Mesodermal cell (in vitro differentiated cells): ENCODE results near the gene MLLT1.

Experiments used
- H3K27ac ChIP-seq: 2 replicates; pipeline ENCODE4 v1.7.0; 2013; ENCODE audit warnings: mild to moderate bottlenecking, low read depth, low read length, moderate library complexity; ENCODE audit not compliant: severe bottlenecking
- H3K36me3 ChIP-seq: 2 replicates; pipeline ENCODE4 v1.7.1; 2013; ENCODE audit warnings: mild to moderate bottlenecking, low read length, moderate library complexity; ENCODE audit not compliant: control insufficient read depth, insufficient read depth
- H3K4me1 ChIP-seq: one replicate; pipeline ENCODE4 v1.7.1; 2013; ENCODE audit warnings: mild to moderate bottlenecking, low read length; ENCODE audit not compliant: insufficient read depth, control insufficient read depth, poor library complexity, severe bottlenecking
- H3K4me3 ChIP-seq: 2 replicates; pipeline ENCODE4 v1.7.0; 2013; ENCODE audit warnings: low read length, control low read depth, mild to moderate bottlenecking; ENCODE audit not compliant: insufficient read depth, poor library complexity, severe bottlenecking; ENCODE audit errors: extremely low read depth
- H3K9me3 ChIP-seq: 2 replicates; pipeline ENCODE4 v1.7.1; 2013; ENCODE audit warnings: mild to moderate bottlenecking, low read length, moderate library complexity; ENCODE audit not compliant: control insufficient read depth
- WGBS, 2 experiments: methylation state at CpG; one replicate each; pipeline ENCODE4 v1.1.5; 2013; ENCODE audit warnings: missing lambda C conversion rate in 2 of 2; ENCODE audit not compliant: insufficient coverage in 2 of 2; 5-methylcytosine and 5-hydroxymethylcytosine counted together

Gene MLLT1

DNA sequence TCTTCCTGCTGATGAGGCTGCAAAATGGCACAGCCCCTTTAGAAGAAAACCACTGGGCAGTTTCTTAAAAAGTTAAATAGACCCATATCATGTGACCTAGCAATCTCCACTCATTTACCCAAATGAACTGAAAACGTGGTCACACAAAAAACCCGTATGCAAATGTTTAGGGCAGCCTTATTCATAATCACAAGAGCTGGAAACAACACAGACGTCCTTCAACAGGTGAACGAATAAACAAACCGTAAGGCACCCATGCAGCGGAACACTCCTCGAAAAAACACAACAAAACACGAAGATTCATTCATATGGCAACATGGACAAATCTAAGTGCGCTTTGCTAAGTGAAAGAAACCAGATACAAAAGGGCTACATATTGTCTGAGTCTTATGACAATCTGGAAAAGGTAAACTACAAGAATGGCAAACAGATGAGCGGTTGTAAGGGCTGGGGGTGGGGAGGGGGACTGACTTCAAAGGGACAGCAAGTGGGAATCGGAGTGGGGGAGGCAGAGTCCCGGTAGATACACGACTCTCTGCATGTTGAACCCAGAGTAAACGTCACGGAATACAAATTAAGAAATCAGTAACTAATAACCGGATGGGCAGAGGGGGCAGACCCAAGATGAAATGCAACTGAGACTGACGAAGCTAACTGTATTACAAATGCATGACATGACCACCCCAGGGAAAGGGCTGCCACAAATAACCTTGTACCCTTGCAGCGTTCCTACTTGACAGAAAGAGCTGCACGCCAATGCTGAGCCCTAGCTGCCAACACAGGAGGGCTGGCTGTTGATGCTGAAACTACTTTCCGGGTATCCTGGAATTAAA is 33.4 kb downstream of the MLLT1 start:
- H3K4me3 ChIP-seq = no peak overlapping the region
- no peaks in the 10 kb centered on the region for H3K9me3 ChIP-seq
- WGBS, 2 experiments = 94 to 98% methylated on average over 16 to 20 of the region's 20 CpGs
- peaks cover 55% of the 10 kb centered on the region for H3K36me3 ChIP-seq
- H3K4me1 ChIP-seq = peaks cover 29% of the 10 kb centered on the region
- no peak overlapping the region for H3K27ac ChIP-seq

DNA sequence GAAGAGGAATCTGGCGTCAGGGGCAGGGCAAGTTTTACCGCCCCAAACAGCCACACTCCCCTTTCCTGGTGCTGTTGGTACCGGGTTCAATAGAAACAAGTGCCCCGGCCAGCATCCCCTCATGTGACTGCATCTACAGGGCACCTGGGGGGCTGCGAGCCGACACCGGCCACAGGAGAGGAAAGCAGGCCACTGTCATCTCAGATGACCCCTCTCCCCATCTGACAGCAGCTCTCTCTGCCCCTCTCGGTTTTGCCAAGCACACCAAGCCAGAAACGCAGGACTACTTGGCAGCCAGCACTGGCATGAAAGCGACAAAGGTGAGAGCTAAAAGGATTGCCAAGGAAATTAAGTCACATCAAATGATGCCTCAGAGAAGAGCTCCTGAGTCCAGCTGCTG is 37.1 kb downstream of the MLLT1 start:
- peak overlapping the region; percentile 20 for H3K27ac ChIP-seq
- 97 to 100% methylated on average over 9 of the region's 10 CpGs for WGBS, 2 experiments

DNA sequence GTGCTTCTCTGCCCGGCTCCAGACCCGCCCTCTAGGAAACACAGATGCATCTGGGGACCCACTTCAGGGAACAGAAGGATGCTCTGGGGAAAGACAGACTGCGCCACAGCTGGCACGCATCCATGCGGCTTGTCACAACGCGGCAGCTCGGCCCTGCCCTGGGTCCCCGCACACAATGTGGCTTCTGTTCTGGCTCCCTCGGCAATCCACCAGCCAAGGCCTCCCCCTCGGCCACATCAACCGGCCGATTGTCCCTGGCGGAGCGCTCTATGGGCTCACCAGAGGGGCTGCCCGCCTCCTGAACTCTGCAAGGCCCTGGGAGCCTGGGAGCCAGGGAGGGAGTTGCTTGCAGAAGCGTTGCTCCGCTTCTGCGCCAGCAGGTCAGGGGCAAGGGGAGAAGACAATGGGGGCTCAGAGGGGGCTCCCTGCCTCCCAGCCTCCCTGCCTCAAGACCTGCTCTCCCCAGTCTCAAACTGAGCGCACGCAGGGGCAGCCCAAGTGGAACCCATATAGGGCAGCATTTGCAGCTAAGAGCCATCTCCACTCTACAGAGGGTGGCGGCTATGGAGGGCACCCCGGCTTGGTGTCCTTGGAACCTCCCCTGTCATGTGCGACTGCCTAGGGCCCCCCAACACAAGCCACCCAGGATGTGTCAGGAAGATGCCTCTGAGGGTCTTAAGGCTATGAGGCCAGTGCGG is 37.9 kb downstream of the MLLT1 start:
- 87 to 95% methylated on average over 18 to 23 of the region's 25 CpGs for WGBS, 2 experiments
- Histone ChIP-seq H3K27ac (no peak overlapping the region), H3K36me3 (peaks cover 41% of the 10 kb centered on the region), H3K4me1 (peaks cover 35% of the 10 kb centered on the region), H3K9me3 (no peaks in the 10 kb centered on the region), H3K4me3 (no peak overlapping the region)

More for the DNA sequence above, 37.1 kb downstream of the MLLT1 start:
- Histone ChIP-seq H3K4me1 (peaks cover 35% of the 10 kb centered on the region), H3K4me3 (no peak overlapping the region), H3K36me3 (peaks cover 47% of the 10 kb centered on the region), H3K9me3 (no peaks in the 10 kb centered on the region)

DNA sequence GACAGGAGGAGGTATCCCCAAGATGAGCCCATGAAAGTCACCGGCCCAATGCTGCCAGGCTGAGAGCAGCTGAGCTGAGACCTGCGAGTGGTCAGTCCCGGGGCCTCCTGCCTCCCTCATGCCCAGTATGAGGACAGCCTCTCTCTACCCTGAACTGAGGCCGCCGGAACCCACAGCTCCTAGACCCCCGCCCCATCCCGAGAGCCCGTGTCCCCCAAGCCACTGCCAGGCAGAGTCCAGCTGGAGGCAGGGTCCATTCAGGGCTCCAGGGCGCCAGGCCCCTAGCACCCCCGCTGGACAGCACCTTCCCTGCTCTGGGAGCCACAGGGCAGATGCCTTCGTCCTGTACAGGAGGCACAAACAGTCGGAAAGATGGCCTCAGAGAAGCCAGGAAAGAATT is 38.7 kb downstream of the MLLT1 start:
- no peak overlapping the region for H3K4me3 ChIP-seq
- H3K9me3 ChIP-seq = no peaks in the 10 kb centered on the region
- WGBS, 2 experiments = 91 to 95% methylated on average over 11 to 12 of the region's 12 CpGs
- H3K36me3 ChIP-seq = peaks cover 37% of the 10 kb centered on the region
- H3K27ac ChIP-seq = no peak overlapping the region
- peaks cover 35% of the 10 kb centered on the region for H3K4me1 ChIP-seq

DNA sequence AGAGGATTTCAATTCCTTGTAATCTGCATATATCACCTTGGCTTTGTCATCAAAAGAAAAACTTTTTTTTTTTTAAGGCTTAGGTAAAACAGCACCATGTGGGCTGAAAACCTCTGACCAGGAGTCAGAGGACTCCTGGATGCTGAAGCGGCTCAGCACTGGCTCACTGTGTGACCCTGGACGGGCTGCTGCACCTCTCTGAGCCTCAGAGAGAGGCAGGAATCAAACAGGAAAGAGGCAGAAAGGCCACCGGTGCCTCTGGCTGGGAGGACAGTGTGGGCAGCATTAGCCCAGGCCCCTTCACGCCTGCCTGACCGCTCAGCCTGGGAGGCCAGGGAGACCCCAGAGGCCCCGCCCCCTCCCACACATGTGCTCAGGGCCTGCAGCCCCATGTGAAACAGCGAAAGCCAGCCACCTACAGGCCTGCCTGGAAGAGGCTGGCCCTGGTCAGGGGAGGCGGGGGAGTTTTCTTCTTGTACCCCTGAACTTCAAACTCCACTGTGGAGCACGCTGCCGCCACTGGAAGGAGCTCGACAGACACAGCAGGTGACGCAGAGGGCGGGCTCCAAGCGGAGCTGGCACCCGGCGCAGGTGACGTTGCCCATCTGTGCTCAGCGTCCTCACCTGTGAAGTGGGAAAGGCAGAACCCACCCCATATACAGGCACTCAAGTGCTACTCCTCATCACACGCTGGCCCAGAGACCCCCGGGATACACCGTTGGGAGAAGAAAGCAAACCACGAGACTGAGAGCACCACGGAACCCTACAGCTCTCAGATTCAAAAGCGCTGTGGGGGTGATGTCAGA is 39.7 kb downstream of the MLLT1 start:
- 90 to 94% methylated on average over 19 to 23 of the region's 24 CpGs for WGBS, 2 experiments
- Histone ChIP-seq H3K4me3 (no peak overlapping the region), H3K4me1 (peaks cover 34% of the 10 kb centered on the region), H3K27ac (no peak overlapping the region), H3K9me3 (no peaks in the 10 kb centered on the region), H3K36me3 (peaks cover 34% of the 10 kb centered on the region)

DNA sequence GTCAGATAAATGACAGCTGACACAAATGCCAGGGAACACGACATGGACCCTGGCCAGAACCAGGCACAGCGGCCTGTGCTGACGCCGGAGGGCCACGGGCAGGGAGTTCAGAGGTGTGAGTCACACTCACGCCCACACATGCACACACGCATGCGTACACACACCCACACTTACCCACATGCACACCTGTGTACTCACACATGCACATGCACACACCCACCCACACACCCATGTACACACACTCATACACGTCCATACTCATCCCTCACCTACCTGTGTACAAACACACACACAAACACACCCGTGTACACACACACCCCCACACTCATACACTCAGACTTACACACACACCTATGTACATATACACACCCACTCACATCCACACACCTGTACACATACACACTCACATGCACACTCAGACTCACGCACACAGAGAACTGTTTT is 40.4 kb downstream of the MLLT1 start:
- Histone ChIP-seq H3K9me3 (no peaks in the 10 kb centered on the region), H3K27ac (no peak overlapping the region), H3K4me3 (no peak overlapping the region), H3K36me3 (peaks cover 35% of the 10 kb centered on the region), H3K4me1 (peaks cover 27% of the 10 kb centered on the region)
- WGBS, 2 experiments = 91 to 93% methylated on average over 10 to 11 of the region's 11 CpGs

DNA sequence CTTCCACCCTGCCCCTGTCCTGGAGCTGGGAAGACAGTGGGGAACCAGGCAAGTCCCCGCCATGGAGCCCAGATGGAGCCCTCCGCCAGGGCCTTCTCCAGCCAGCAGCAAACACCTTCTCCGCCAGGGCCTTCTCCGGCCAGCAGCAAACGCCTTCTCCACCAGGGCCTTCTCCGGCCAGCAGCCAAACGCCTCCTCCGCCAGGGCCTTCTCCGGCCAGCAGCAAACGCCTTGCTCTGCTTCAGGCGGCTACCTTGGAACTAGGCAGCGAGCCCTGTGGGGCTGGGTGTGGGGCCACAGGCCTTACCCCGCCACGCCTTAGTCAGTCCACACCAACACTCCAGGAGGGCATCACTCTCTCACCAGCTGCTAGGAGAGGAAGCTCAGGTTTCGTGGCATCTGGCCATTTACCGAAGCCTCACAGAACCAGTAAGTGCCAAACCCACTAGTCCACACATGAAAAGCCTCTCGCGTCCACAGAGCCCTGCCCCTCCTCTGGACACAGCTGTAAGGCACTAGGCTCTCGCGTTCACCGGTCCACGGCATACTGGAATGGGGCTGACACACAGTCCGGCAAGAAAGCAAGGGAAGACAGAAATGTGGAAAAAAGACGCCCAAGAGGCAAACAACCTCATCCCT is 41.0 kb downstream of the MLLT1 start:
- Histone ChIP-seq H3K4me1 (peaks cover 21% of the 10 kb centered on the region), H3K4me3 (no peak overlapping the region), H3K27ac (no peak overlapping the region), H3K36me3 (peaks cover 37% of the 10 kb centered on the region), H3K9me3 (no peaks in the 10 kb centered on the region)
- WGBS, 2 experiments = 95% methylated on average over 22 to 24 of the region's 24 CpGs

DNA sequence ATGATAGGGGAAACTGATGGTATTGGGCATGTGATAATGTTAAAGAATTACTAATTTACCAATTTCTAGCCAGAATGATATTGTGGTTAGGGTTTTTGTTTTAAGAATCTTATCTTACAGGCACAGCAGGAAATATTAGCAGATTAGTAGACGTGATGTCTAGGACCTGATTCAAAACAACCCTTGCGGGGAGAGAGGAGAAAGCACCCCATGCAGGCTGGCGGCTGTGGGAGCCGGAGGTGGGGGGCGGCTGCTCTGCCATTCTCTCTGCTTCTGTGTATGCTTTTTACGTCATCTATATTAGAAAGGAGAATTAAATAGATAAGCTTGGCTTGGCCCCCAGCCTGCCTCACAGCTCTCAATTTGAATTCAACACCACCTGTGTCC is 41.5 kb downstream of the MLLT1 start:
- H3K9me3 ChIP-seq = no peaks in the 10 kb centered on the region
- no peak overlapping the region for H3K4me3 ChIP-seq
- peaks cover 37% of the 10 kb centered on the region for H3K36me3 ChIP-seq
- no peak overlapping the region for H3K27ac ChIP-seq
- peaks cover 19% of the 10 kb centered on the region for H3K4me1 ChIP-seq
- WGBS, 2 experiments = 89 to 100% methylated on average over 2 to 3 of the region's 6 CpGs

DNA sequence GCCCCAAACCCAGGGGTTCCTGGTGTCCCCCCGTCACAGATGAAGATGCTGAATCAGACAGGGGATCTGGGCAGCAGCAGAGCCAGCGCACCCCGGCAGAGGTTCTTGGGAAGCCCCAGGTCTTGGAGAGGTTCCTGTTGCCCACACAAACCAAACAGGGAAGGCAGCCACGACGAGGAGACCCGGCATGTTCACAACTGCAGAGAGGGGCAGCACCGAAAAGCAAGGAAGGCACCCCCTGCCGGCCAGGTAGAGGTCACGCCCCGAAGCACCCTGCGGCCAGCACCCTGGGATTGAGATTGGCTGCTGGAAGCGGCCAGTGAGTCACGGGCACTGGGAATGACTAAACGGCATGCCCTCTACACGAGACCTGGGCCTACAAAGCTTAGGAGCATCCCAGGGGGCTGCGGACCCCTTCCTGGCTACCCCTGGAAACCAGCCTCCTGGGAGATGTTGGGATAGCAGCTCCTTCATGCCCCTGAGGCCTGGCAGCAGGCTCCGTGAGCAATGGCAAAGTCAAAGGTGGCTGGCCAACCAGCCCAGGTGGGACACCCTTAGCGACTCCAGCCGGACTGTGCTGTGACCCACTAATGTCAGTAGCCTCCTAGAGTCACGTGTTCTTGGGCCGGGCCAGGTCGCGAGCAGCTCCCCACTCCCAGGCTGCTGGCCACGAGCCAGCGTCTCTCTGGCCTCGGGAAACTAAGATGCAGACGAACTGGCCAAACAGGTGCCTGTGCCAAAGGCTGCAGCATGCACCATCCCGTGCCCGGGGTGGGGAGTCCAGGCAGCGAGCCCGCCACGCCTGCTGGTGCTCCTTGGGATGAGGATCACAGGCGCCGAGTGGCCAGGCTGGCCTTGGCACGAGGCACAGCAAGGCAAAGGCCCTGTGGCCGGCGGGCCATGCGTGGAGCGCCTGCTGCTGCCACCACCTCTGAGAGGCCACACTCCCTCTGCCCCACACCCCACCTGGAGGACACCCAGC is 43.2 kb downstream of the MLLT1 start:
- Histone ChIP-seq H3K9me3 (no peaks in the 10 kb centered on the region), H3K36me3 (peaks cover 31% of the 10 kb centered on the region), H3K4me3 (no peak overlapping the region), H3K4me1 (peaks cover 9% of the 10 kb centered on the region), H3K27ac (no peak overlapping the region)
- WGBS, 2 experiments = 94 to 96% methylated on average over 28 to 33 of the region's 39 CpGs
